HG02973 (cell line): ENCODE measurements around the gene FAT2.
"Not testable (repeated sequence)": the region's sequence is repeated elsewhere in the genome, so short reads cannot be mapped to it uniquely, and the experiment has no call there.

Experiments
- ATAC-seq: cut with Tn5 transposase; IDR thresholded peaks from one replicate; pipeline ENCODE4 v1.9.1; 2021; ENCODE audit warnings: moderate library complexity; ENCODE audit not compliant: unreplicated experiment

Gene FAT2

DNA sequence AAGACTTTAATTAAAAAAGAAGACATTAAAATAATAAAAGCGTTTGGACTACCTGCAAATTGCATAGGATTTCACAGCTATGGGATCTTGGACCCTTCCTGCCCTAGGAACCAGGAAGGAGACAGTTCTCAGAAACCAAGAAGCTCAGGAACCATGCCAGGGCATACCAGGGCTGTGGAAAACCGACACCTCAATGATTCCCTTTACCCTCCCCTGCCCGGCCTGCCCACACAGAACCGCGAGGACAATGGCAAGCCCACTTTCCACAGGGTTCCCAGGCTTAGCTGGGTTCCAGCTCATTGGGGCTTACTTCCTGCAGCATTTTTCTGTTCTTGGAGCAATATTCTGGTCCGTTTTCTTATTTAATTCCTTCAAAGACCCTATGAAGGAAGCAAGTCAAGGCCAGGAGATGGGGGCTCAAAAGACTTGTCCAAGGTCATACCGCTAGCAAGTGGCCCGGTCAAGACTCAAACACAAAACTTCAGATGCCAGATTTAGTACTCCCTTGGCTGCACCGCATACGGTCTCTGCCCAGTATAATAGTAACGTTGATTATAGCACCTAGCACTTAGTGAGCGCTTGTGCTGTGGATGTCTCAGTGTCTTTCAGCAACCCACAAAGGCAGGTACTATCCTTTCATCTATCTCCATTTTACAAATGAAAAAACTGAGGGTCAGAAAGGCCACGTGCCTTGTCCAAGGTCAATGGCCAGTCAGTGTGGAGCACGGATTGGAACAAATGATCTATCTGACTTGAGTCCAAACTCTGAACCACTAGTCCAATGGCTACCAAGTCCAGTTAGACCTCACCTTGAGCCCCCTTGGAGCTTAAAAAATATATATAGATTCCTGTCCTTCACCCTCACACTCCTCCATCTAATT lies 6.8 kb downstream of the FAT2 start:
- no peak for ATAC-seq

- no peak for ATAC-seq
Measured at GRCh38 chr5:151581812-151582583, 9.1 kb downstream of the FAT2 start.

DNA sequence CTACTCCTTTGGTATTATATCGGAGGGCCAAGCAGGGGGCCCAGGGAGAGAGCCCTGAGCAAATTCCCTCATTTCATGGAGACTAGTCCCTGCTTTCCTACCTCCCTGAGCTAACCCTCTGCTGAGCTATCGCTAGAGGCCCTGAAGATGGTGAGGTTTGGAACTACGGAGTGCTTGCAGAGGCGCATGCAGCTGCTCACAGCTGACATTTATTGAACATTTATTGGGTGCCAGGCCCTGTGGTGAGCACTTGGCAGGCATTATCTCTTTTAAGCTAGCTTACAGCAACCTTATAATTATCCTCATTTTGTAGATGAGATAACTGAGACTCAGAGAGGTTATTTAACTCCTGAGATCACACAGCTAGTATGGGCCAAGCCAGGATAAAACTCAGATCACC lies 9.8 kb downstream of the FAT2 start:
- ATAC-seq, result no peak

- ATAC-seq, result no peak
Measured at GRCh38 chr5:151580858-151581257, 10.3 kb downstream of the FAT2 start.

DNA sequence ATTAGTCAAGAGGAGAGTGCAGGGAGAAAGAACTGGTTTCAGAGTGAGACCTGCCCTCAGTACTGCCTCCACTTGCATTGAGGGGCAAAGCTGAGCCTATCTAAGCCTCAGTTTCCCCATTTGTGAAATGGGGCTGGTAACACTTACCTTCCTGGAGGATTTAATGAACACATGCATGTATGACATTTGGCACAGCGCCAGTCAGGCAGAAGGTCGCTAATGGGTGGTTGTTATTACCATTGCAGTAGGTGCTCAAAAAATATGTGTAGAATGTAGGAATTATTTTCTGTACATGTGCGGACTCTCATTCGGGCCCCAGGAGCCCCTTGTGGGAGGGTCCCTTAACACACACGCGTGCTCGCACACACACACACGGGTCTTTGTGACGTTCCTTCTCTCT lies 10.9 kb downstream of the FAT2 start:
- no peak for ATAC-seq

GRCh38 chr5:151579146-151579545 lies 12.0 kb downstream of the FAT2 start:
- not testable (repeated sequence) for ATAC-seq

- no peak for ATAC-seq
Measured at GRCh38 chr5:151578326-151579025, 12.7 kb downstream of the FAT2 start.

GRCh38 chr5:151577566-151577965 lies 13.6 kb downstream of the FAT2 start:
- ATAC-seq, result no peak

DNA sequence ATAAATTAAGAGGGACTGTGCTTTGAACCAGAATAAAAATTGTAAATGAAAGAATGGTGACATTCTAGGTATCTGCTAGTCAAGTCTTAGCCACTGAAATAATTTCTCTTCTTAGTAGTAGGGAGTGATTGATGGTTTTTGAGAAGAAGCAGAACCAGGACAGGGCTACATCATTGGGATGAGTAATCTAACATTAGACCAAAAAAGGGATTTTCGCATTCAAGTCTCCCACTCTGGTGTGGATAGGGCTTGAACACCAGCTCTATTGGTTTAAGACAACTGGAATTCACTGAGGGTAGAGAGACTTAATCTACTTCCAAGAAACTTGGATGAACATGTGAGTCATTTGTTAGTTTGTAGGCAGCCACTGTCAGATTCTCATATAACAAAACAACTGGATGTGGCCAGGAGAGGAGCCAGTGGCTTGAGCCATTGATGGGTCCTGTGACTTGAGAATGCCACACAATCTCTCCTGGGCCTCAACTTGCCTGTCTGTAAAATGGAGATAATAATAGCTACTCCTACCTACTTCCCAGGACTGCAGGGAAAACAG lies 16.6 kb downstream of the FAT2 start:
- ATAC-seq, result no peak

GRCh38 chr5:151572657-151573368 lies 18.3 kb downstream of the FAT2 start:
- ATAC-seq, result no peak

DNA sequence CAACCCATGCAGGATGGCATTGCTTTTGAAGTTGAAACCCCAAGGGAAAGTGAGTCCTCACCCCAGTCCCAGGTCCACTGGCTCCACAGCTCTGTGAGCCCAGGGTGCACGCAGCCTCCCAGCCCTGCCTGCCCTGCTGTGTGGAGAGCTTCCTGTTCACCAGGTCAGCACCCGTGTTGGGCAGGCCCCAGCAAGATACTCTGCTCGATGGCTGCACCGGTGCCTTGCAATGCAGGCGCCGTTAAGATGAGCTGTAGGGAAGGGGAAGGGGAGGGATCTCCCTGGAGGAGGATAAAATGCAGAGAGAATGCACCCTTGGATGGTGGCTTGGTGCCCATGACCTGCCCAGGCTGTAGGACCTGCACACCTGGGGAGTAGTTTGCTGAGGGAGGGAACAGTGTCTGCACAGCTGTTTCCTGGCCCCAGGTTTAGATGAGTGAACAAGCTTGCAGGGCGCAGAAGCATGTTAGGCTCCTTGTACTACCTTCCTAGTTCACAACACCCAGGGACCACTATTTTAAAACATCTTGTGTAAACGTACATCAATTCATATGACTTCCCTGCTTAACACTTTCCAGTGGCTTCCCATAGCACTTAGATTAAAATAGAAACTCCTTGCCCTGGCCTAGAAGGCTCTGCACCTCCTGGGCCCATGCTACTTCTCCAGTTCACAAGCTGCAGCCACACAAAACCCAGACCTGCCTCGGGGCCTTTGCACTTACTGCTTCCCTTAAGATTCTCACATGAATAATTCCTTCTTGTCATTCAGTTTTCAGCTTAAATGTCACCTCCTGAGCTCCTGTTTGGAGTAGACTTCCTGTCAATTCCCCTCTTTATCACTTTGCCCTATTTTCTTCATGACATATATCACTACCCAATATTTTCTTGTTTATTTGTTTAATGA lies 19.6 kb downstream of the FAT2 start:
- ATAC-seq, result no peak

- no peak for ATAC-seq
Measured at GRCh38 chr5:151570512-151571269, 20.4 kb downstream of the FAT2 start.

DNA sequence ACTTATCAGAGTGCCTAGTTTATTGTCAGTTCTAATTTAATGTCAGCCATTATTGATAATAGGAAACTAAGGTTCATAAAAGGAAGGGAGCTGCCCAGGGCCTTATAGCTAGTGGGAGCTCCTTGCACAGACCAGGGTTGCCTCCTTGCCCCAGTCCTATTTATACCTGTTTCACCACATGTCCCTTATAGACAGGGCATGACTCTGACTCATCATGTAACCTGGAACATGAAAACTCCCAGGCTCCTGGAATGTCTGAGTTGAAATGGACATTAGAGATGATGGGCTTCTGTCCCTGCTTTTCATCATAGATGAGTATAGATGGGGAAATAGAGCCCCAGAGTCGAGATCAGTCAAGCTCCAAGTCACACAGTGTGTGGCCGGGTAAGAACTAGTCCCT lies 21.1 kb downstream of the FAT2 start:
- ATAC-seq, result no peak

GRCh38 chr5:151569132-151570046 lies 21.7 kb downstream of the FAT2 start:
- peak; percentile 52 for ATAC-seq

DNA sequence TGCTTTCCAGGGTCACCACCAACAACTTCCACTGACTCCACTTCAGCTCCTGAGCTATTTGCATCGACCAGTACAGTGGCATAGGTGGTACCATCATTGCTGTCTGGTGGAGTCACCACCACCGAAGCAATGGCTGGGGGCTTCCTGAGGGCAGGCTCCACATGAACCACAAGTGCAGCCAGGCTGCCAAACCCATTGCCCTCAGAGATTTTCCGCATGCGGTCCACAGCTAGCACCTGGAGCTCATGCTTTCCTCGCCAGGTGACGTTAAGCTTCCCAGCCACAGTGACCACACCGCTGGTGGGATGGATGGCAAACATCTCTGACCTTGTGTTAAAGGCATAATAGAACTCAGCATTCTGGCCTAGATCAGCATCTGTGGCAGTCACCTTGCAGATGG lies 23.1 kb downstream of the FAT2 start:
- ATAC-seq, result no peak

GRCh38 chr5:151565971-151566370 lies 25.2 kb downstream of the FAT2 start:
- ATAC-seq, result no peak

GRCh38 chr5:151562019-151562707 lies 29.0 kb downstream of the FAT2 start:
- ATAC-seq, result no peak
